Measurements from ENCODE around the gene FES.

The FES gene

GRCh38 chr15:90876512-90877170 is 7.7 kb upstream of the FES start:
- Mint-ChIP-seq H3K36me3 (peaks cover 27% of the 10 kb centered on the region), H3K4me1 (peaks cover 11% of the 10 kb centered on the region), H3K27ac (no peak overlapping the region), H3K4me3 (no peak overlapping the region), H3K27me3 (no peaks in the 10 kb centered on the region), H3K9me3 (no peaks in the 10 kb centered on the region)
- DNase-seq (ENCODE audit: low spot score in 2 of 2) (no peak), ATAC-seq (ENCODE audit: low read depth) (no peak)

- ATAC-seq (ENCODE audit: low read depth): no peak
- DNase-seq (ENCODE audit: low spot score in 2 of 2): no peak
- no peak overlapping the region for H3K27ac Mint-ChIP-seq
- no peaks in the 10 kb centered on the region for H3K27me3 Mint-ChIP-seq
- peaks cover 9% of the 10 kb centered on the region for H3K4me1 Mint-ChIP-seq
- H3K36me3 Mint-ChIP-seq: peaks cover 27% of the 10 kb centered on the region
- H3K4me3 Mint-ChIP-seq: no peak overlapping the region
- H3K9me3 Mint-ChIP-seq: no peaks in the 10 kb centered on the region
Measured at GRCh38 chr15:90877315-90877714, 7.0 kb upstream of the FES start.

GRCh38 chr15:90877996-90878395 is 6.3 kb upstream of the FES start:
- no peak overlapping the region for H3K27ac Mint-ChIP-seq
- H3K9me3 Mint-ChIP-seq: no peaks in the 10 kb centered on the region
- peaks cover 3% of the 10 kb centered on the region for H3K4me1 Mint-ChIP-seq
- no peak overlapping the region for H3K4me3 Mint-ChIP-seq
- no peaks in the 10 kb centered on the region for H3K27me3 Mint-ChIP-seq
- no peak for ATAC-seq (ENCODE audit: low read depth)
- peaks cover 27% of the 10 kb centered on the region for H3K36me3 Mint-ChIP-seq
- no peak for DNase-seq (ENCODE audit: low spot score in 2 of 2)

GRCh38 chr15:90878660-90879059 is 5.6 kb upstream of the FES start:
- Mint-ChIP-seq H3K27me3 (no peaks in the 10 kb centered on the region), H3K4me1 (peaks cover 2% of the 10 kb centered on the region), H3K36me3 (peaks cover 27% of the 10 kb centered on the region), H3K9me3 (no peaks in the 10 kb centered on the region), H3K4me3 (no peak overlapping the region), H3K27ac (no peak overlapping the region)
- no peak for ATAC-seq (ENCODE audit: low read depth)
- DNase-seq (ENCODE audit: low spot score in 2 of 2): no peak

GRCh38 chr15:90879730-90880366 is 4.5 kb upstream of the FES start:
- DNase-seq (ENCODE audit: low spot score in 2 of 2) (no peak), ATAC-seq (ENCODE audit: low read depth) (no peak)
- Mint-ChIP-seq H3K4me1 (peaks cover 5% of the 10 kb centered on the region), H3K27me3 (no peaks in the 10 kb centered on the region), H3K9me3 (no peaks in the 10 kb centered on the region), H3K4me3 (no peak overlapping the region), H3K36me3 (peaks cover 27% of the 10 kb centered on the region), H3K27ac (no peak overlapping the region)

GRCh38 chr15:90880381-90881145 is 3.7 kb upstream of the FES start:
- H3K27me3 Mint-ChIP-seq: no peaks in the 10 kb centered on the region
- no peaks in the 10 kb centered on the region for H3K9me3 Mint-ChIP-seq
- no peak overlapping the region for H3K4me3 Mint-ChIP-seq
- peaks cover 12% of the 10 kb centered on the region for H3K4me1 Mint-ChIP-seq
- ATAC-seq (ENCODE audit: low read depth) (no peak), DNase-seq (ENCODE audit: low spot score in 2 of 2) (no peak)
- H3K36me3 Mint-ChIP-seq: peaks cover 27% of the 10 kb centered on the region
- H3K27ac Mint-ChIP-seq: no peak overlapping the region

GRCh38 chr15:90881181-90881977 is 2.9 kb upstream of the FES start:
- ATAC-seq (ENCODE audit: low read depth) (no peak), DNase-seq (ENCODE audit: low spot score in 2 of 2) (no peak)
- Mint-ChIP-seq H3K4me3 (no peak overlapping the region), H3K4me1 (peaks cover 15% of the 10 kb centered on the region), H3K27ac (no peak overlapping the region), H3K9me3 (no peaks in the 10 kb centered on the region), H3K27me3 (no peaks in the 10 kb centered on the region), H3K36me3 (peaks cover 25% of the 10 kb centered on the region)

- Mint-ChIP-seq H3K4me3 (no peak overlapping the region), H3K27ac (no peak overlapping the region), H3K4me1 (peaks cover 15% of the 10 kb centered on the region), H3K36me3 (peaks cover 17% of the 10 kb centered on the region), H3K27me3 (no peaks in the 10 kb centered on the region), H3K9me3 (no peaks in the 10 kb centered on the region)
- ATAC-seq (ENCODE audit: low read depth) (no peak), DNase-seq (ENCODE audit: low spot score in 2 of 2) (no peak)
Measured at GRCh38 chr15:90881978-90882721, 2.2 kb upstream of the FES start.

- H3K36me3 Mint-ChIP-seq: peaks cover 12% of the 10 kb centered on the region
- no peaks in the 10 kb centered on the region for H3K27me3 Mint-ChIP-seq
- H3K9me3 Mint-ChIP-seq: no peaks in the 10 kb centered on the region
- ATAC-seq (ENCODE audit: low read depth) (no peak), DNase-seq (ENCODE audit: low spot score in 2 of 2) (no peak)
- peak overlapping the region; percentile 50 for H3K4me3 Mint-ChIP-seq
- no peak overlapping the region for H3K27ac Mint-ChIP-seq
- peaks cover 15% of the 10 kb centered on the region for H3K4me1 Mint-ChIP-seq
Measured at GRCh38 chr15:90882781-90883525, 1.4 kb upstream of the FES start.

- no peak for ATAC-seq (ENCODE audit: low read depth)
- DNase-seq (ENCODE audit: low spot score in 2 of 2): no peak
- H3K36me3 Mint-ChIP-seq: peaks cover 12% of the 10 kb centered on the region
Measured at GRCh38 chr15:90883526-90883975, 753 bp upstream of the FES start.

GRCh38 chr15:90884719-90885431 is 571 bp downstream of the FES start:
- DNase-seq (ENCODE audit: low spot score in 2 of 2) (no peak), ATAC-seq (ENCODE audit: low read depth) (peak; percentile 11)
- Mint-ChIP-seq H3K4me3 (peak overlapping the region; percentile 72), H3K4me1 (peaks cover 18% of the 10 kb centered on the region), H3K36me3 (peaks cover 5% of the 10 kb centered on the region), H3K27me3 (no peaks in the 10 kb centered on the region), H3K27ac (peak overlapping the region; percentile 47), H3K9me3 (no peaks in the 10 kb centered on the region)

More at GRCh38 chr15:90883526-90883975, 753 bp upstream of the FES start:
- H3K27ac Mint-ChIP-seq: no peak overlapping the region
- no peaks in the 10 kb centered on the region for H3K9me3 Mint-ChIP-seq
- peaks cover 18% of the 10 kb centered on the region for H3K4me1 Mint-ChIP-seq
- no peaks in the 10 kb centered on the region for H3K27me3 Mint-ChIP-seq
- H3K4me3 Mint-ChIP-seq: peak overlapping the region; percentile 50
